GM23338 (cell line): ENCODE measurements around the gene ZBTB7B. TPM values are rescaled to one million over a fixed set of nuclear protein-coding genes. Genes with fewer than 3 reads are reported as not detected.

ENCODE experiments used
- ATAC-seq: fragments of 200-7000 bp; cut with Tn5 transposase; 3 replicates; pipeline ENCODE4 v1.9.1; 2020
- DNase-seq: peaks from one replicate; pipeline ENCODE4 v3.0.0-alpha.2; 2015; ENCODE audit warnings: low spot score
- H2AFZ ChIP-seq: fragments of 200-600 bp; sonication (generic); 2 replicates; pipeline ENCODE4 v1.8.0; 2016; ENCODE audit warnings: antibody characterized with exemption, mild to moderate bottlenecking, moderate library complexity
- H3F3A ChIP-seq: fragments of 200-600 bp; sonication (generic); replicated peaks from 2 replicates; pipeline ENCODE4 v1.8.0; 2017; ENCODE audit warnings: antibody characterized with exemption, mixed run types, low read depth
- H3K27ac ChIP-seq: fragments of 200-600 bp; sonication (generic); 2 replicates; pipeline ENCODE4 v1.6.1; 2016; ENCODE audit warnings: low read depth
- H3K27me3 ChIP-seq: fragments of 200-600 bp; sonication (generic); 2 replicates; pipeline ENCODE4 v1.8.0; 2016; ENCODE audit warnings: mild to moderate bottlenecking, mixed run types, moderate library complexity; ENCODE audit not compliant: insufficient read depth
- H3K36me3 ChIP-seq: fragments of 200-600 bp; sonication (generic); 2 replicates; pipeline ENCODE4 v1.8.0; 2016; ENCODE audit warnings: mild to moderate bottlenecking; ENCODE audit not compliant: insufficient read depth
- H3K4me1 ChIP-seq: fragments of 200-600 bp; sonication (generic); 2 replicates; pipeline ENCODE4 v1.8.0; 2016; ENCODE audit warnings: mild to moderate bottlenecking, moderate library complexity; ENCODE audit not compliant: insufficient read depth
- H3K4me2 ChIP-seq: fragments of 200-600 bp; sonication (generic); 2 replicates; pipeline ENCODE4 v1.7.1; 2017; ENCODE audit warnings: mixed run types
- H3K4me3 ChIP-seq: fragments of 200-600 bp; sonication (generic); 2 replicates; pipeline ENCODE4 v1.6.1; 2016; ENCODE audit warnings: mixed run types
- H3K79me2 ChIP-seq: fragments of 200-600 bp; sonication (generic); replicated peaks from 2 replicates; pipeline ENCODE4 v1.8.0; 2017; ENCODE audit warnings: mild to moderate bottlenecking; ENCODE audit not compliant: insufficient read depth
- H3K9me2 ChIP-seq: fragments of 200-600 bp; sonication (generic); 2 replicates; pipeline ENCODE4 v1.8.0; 2017; ENCODE audit not compliant: insufficient read depth
- H4K20me1 ChIP-seq: fragments of 200-600 bp; sonication (generic); replicated peaks from 2 replicates; pipeline ENCODE4 v1.8.0; 2017; ENCODE audit warnings: mild to moderate bottlenecking; ENCODE audit not compliant: insufficient read depth
- H3K27ac Mint-ChIP-seq: 2 replicates; pipeline ENCODE4 v1.8.0; 2020; ENCODE audit warnings: inconsistent platforms, mild to moderate bottlenecking, moderate library complexity, mixed read lengths
- H3K27me3 Mint-ChIP-seq: 3 replicates; pipeline ENCODE4 v1.8.0; 2022; ENCODE audit warnings: low read depth, mild to moderate bottlenecking, moderate library complexity, mixed read lengths, inconsistent platforms; ENCODE audit not compliant: insufficient read depth, poor library complexity
- H3K36me3 Mint-ChIP-seq: 3 replicates; pipeline ENCODE4 v1.8.0; 2021; ENCODE audit warnings: low read depth, mild to moderate bottlenecking, inconsistent platforms, moderate library complexity, mixed read lengths
- H3K4me1 Mint-ChIP-seq: 3 replicates; pipeline ENCODE4 v1.8.0; 2020; ENCODE audit warnings: mild to moderate bottlenecking, inconsistent platforms, mixed read lengths
- H3K4me3 Mint-ChIP-seq: 3 replicates; pipeline ENCODE4 v1.8.0; 2021; ENCODE audit warnings: moderate library complexity, mild to moderate bottlenecking, inconsistent platforms, mixed read lengths
- H3K9me3 Mint-ChIP-seq: 3 replicates; pipeline ENCODE4 v1.8.0; 2020; ENCODE audit warnings: moderate library complexity, mild to moderate bottlenecking, inconsistent platforms, mixed read lengths
- CREB1 ChIP-seq: fragments of 250-450 bp; sonication (Bioruptor Pico); IDR thresholded peaks from 2 replicates; pipeline ENCODE4 v1.5.0; 2020; ENCODE audit warnings: low read depth, mild to moderate bottlenecking, moderate library complexity
- ETS1 ChIP-seq: IDR thresholded peaks from 2 replicates; pipeline ENCODE4 v1.6.1; 2016; ENCODE audit warnings: antibody characterized with exemption
- NANOG ChIP-seq: IDR thresholded peaks from 2 replicates; pipeline ENCODE4 v1.6.1; 2016; ENCODE audit warnings: antibody characterized with exemption, borderline replicate concordance
- POLR2AphosphoS5 ChIP-seq: IDR thresholded peaks from 2 replicates; pipeline ENCODE4 v1.6.1; 2016; ENCODE audit warnings: antibody characterized with exemption, low read depth
- STAT1 ChIP-seq: IDR thresholded peaks from one replicate; pipeline ENCODE4 v1.6.1; 2016; ENCODE audit warnings: antibody characterized with exemption; ENCODE audit not compliant: unreplicated experiment
- ZNF462 ChIP-seq: fragments of 250-450 bp; sonication (Bioruptor Pico); IDR thresholded peaks from 2 replicates; pipeline ENCODE4 v1.5.0; 2020; ENCODE audit warnings: mild to moderate bottlenecking, moderate library complexity
- polyA plus RNA-seq: library from polyadenylated mRNA; unstranded; fragments of >200 nt; fragmentation: Nextera tagmentation; extraction: Ambion mirVana; gene quantifications from 2 replicates; pipeline ENCODE4 v1.2.1, GENCODE V29; 2016
- total RNA-seq: library from RNA; depleted of rRNA; stranded (reverse); fragments of >200 nt; shearing (Covaris generic); gene quantifications from 2 replicates; pipeline ENCODE4 v1.2.3, GENCODE V29; 2014

ZBTB7B gene
- total and polyA plus RNA-seq, 2 experiments from 2014 or later = 3.6 to 32.6 TPM

GRCh38 chr1:154969860-154970452, 32.6 kb upstream of the ZBTB7B start (continued):
- TF ChIP-seq ZNF462 = no peak
- TF ChIP-seq NANOG = no peak

- DNase-seq (peak; percentile 97), ATAC-seq (peak; percentile 57)
- peaks cover 51% of the 10 kb centered on the region for H3K79me2 ChIP-seq
- H3K4me2 ChIP-seq = peak within 1 kb of the TSS; percentile 90
- peak within 1 kb of the TSS; percentile 82 for H3K4me3 ChIP-seq
- Mint-ChIP-seq H3K36me3 (peaks cover 40% of the 10 kb centered on the region), H3K27me3 (peaks cover 14% of the 10 kb centered on the region), H3K27ac (peak within 1 kb of the TSS; percentile 88), H3K9me3 (peaks cover 3% of the 10 kb centered on the region; the same call in 1 of the 3 replicates), H3K4me1 (peaks cover 36% of the 10 kb centered on the region), H3K4me3 (no peak within 1 kb of the TSS)
- H3K9me2 ChIP-seq = no peaks in the 10 kb centered on the region
- peaks cover 16% of the 10 kb centered on the region for H3K4me1 ChIP-seq
- H3K27me3 ChIP-seq = no peaks in the 10 kb centered on the region
- no peak; the same call in 1 of the 2 replicates for TF ChIP-seq CREB1 (CRISPR knock-in tag)
- no peak for TF ChIP-seq STAT1
- no peak for TF ChIP-seq ZNF462
- peak; percentile 97 for TF ChIP-seq POLR2AphosphoS5
- TF ChIP-seq ETS1 = peak; percentile 70
- H2AFZ ChIP-seq = no peak within 1 kb of the TSS
- H4K20me1 ChIP-seq = peaks cover 15% of the 10 kb centered on the region
- H3K27ac ChIP-seq = peak within 1 kb of the TSS; percentile 97
- peaks cover 18% of the 10 kb centered on the region for H3K36me3 ChIP-seq
- H3F3A ChIP-seq = peaks cover 25% of the 10 kb centered on the region
These were observed 31.8 kb upstream of the ZBTB7B start, which contains the start of gene SHC1 for GRCh38 chr1:154970631-154971340. SHC1 (minus strand) TSS chr1:154970747; CDS start chr1:154970526, 221 bp downstream.
